Right forelimb (tissue), 1 donor: ENCODE data around the gene DDA1.
A peak's percentile ranks its signal among the peaks of the same experiment; 100 is the strongest.
"Not testable (repeated sequence)": the region's sequence is repeated elsewhere in the genome, so short reads cannot be mapped to it uniquely, and the experiment has no call there.

ENCODE experiments used
- DNase-seq: peaks from one replicate; pipeline ENCODE4 v3.0.0-alpha.2; 2018

The DDA1 gene

DNA sequence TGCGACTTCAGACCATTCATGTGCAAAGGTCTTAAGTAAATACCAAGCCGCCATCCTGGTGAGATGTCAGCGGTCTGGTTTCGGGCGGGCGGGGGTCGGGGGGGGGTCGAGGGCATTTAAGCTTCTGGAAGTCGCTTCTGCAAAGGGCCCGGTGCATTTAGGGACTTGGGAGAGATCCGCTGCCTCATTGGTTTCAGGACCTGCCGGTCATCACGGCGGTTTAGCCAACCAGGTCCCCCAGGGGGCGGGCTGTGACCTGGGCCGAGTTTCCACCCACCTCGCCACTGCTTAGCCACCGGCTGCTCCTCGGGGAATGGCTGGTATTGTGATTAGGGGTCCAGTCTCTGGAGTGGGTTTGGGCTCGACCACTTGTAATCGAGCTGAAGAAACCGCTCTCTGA lies 19.9 kb upstream of the DDA1 start:
- no peak for DNase-seq

GRCh38 chr19:17292301-17293074 lies 16.9 kb upstream of the DDA1 start:
- peak; percentile 80 for DNase-seq

GRCh38 chr19:17293605-17294004 lies 15.8 kb upstream of the DDA1 start:
- DNase-seq: no peak

- DNase-seq: no peak
Observed at GRCh38 chr19:17294051-17294891, 15.1 kb upstream of the DDA1 start.

GRCh38 chr19:17295551-17295950 lies 13.8 kb upstream of the DDA1 start:
- DNase-seq: not testable (repeated sequence)

DNA sequence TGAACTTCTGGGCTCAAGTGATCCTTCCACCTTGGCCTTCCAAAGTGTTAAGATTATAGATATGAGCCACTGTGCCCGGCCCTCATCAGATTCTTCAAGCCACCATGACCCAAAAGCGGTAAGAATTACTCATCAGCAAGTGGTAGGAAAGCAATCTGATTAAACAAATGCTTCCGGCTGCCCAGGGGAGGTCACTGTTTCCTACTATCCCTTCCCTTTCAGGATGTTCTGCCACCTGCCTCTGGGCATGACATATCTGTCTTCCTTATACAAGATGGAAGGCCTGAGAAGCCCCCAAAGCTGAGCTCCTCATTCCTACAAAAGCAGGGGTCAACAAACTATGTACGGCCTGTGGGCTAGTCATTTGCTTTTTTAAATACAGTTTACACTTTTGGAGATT lies 13.1 kb upstream of the DDA1 start:
- no peak for DNase-seq

DNA sequence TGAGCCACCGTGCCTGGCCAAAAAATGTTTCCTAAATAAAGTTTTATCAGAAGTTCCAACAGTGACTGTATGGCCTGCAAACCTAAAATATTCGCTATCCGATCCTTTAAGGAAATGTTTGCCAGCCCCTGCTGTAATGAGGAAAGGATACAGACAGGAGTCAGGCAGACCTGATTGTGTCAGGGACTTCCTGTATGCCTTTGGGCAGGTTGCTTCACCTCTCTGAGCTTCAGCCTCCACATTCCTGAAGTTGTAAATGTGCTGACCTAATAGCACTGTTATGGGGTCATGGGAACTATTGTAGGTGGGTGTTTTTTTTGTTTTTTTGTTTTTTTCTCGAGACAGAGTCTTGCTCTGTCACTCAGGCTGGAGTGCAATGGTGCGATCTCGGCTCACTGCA lies 12.4 kb upstream of the DDA1 start:
- no peak for DNase-seq

- no peak for DNase-seq
Observed at GRCh38 chr19:17300992-17301619, 8.3 kb upstream of the DDA1 start.

DNA sequence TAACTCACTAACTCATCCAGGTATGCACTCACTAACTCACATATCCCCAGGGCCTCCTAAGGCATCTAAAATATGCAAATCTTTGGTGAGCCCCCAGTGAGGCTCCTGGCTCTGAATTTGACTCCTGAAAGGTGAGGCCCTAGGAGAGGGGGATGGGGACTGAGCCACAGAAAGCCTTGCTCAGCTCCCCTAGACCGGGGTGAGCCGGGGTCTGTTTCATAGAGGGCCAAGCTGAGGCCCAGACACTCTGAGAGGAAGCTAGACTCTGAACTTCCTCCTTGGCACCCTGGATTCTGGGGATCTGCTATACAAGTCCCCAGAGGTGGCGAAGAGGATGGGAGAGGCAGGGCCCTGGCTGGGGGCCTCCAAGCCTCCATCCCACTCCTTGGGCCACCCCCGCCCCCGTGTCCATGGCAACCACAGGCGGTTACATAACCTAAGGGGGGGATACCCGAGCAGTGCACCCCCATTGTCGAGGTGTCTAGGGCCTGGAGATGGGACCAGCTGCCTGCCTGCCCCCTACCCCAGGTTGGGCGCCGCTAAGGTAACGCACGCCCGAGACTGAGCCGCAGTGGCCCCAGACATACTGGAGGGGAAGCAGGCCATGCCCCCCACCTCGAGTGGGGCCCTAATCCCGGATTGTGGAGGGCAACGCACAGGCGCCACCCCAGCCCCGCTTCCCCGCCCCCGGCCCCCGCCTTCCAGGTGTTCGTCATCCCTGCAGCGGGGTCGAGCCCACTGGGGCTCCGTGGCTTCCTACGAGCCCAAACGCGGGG lies 6.8 kb upstream of the DDA1 start:
- DNase-seq: no peak

DNA sequence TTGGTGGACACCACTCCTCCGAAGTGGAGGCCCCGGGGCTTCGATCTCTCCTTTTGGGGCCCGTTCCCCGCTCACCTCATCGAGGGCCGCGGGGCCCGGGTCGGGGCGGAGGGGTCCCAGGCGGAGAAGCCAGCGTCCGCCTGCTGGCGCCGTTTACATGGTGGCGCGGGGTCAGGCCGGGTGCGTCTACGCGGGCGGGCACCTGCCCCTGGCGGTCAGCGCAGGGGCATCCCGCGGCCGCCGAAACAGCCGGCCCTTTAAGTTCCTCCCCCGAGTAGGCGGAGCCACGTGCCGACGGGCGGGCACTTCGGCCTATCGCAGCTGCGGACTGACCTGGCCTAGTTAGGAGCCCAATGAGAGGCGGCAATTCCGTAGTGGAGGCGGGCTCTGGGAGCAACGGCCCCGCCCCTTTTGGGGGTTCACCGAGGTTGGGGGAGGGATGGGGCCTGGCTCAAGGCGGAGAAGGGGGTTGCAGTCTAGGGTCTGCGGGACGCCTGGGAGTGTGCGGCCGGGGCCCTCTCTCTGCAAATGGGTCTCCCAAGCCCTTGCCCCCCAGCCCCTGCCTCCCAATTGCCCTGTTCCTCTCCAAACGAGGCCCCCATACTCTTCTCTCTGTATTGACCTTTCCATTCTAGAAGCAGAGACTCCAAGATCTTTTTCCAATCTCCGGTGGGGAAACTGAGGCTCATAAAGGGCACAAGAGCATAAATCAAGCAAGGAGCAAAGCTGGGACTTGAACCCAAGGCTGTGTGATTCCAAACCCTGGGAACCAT lies 6.0 kb upstream of the DDA1 start, which contains the start of gene ABHD8:
TSS of gene ABHD8 (minus strand) at position 259 of the 773 bp plus-strand sequence. CDS start 1,809 bp downstream, outside the sequence.
- peak; percentile 98 for DNase-seq

DNA sequence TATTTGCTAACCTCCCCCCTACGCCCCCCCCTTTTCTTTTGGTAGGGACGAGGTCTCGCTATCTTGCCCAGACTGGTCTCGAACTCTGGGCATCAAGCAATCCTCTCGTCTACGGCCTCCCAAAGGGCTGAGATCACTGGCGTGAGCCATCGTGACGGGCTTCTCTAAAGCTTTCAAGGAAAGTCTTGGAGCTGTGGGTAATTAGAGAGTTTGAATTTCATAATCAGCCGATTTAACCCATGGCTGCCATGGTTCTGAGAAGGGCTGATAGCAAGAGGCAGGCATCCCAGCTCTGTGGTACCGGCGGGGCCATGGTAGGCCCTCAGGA lies 5.5 kb upstream of the DDA1 start:
- DNase-seq: no peak

DNA sequence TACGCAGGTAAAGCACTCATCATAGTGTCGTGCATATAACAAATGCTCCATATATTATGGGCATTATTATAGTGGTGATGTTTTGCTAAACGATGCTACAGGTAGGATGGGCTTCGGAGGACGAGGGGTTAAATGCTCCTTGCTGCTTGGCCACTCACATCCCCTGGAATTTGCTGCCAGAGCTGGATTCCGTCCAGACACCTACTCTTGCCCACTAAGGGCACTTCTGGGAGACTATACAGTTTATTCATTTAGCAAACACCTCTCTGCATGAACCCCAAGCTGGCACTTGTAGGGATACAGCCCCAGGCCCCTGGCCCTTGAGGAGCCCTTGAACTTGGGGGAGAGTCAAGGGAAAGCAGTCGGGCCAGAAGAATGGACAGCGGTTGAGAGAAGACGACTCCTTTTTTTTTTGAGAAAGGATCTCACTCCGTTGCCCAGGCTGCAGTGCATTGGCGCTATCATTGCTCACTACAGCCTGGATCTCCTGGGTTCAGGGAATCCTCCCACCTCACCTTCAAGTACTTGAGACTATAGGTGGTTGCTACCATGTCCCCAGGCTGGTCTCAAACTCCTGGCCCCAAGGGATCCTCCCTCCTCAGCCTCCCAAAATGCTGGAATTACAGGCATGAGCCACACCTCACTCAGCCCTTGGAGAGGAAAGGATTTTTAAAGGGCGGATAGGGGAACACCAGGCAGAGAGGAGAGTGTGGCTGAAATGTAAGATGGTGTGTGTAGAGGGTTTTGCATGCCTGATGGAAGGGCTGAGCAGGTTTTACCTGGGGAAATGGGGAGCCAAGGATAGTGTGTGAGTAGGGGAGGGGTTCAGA lies 4.8 kb upstream of the DDA1 start:
- no peak for DNase-seq

DNA sequence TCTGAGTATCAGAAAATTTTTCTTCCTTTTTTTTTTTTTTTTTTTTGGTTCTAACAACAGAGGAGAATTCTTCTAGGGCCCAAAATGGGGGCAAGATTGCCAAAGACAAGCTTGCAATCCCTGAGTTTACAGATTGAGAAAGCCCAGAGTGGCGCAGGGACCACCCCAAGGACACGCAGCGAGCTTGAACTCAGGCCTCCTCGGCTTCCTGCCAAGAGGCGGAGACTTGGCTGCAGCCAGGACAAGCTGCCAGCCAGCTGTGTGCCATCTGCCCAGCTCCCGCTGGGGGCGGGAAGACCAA lies 4.2 kb upstream of the DDA1 start:
- no peak for DNase-seq

- peak; percentile 94 for DNase-seq
Observed at GRCh38 chr19:17305517-17306284, 3.7 kb upstream of the DDA1 start, which contains the start of gene MRPL34. MRPL34 (plus strand) TSS chr19:17305872; CDS start chr19:17305893, 21 bp downstream.

DNA sequence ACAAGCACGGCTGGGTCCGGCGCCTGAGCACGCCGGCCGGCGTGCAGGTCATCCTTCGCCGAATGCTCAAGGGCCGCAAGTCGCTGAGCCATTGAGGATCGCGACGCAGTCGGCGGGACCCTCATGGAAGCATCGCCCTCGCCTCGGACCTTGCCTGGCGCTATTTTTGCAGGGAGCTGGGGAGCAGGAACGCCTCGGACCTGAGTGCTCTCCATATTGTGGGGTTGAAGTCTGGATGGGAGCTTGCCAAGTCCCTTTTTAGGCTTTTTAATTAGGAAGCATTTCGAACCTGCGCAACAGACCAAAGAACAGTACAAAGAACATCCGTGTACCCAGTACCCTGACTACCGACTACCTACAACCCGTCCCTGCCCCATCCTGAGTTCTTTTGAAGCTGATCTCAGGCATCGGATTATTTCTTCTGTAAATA lies 3.1 kb upstream of the DDA1 start:
- DNase-seq: no peak

GRCh38 chr19:17307876-17308377 lies 1.4 kb upstream of the DDA1 start:
- no peak for DNase-seq

GRCh38 chr19:17309965-17310461 lies 650 bp downstream of the DDA1 start:
- DNase-seq: no peak

DNA sequence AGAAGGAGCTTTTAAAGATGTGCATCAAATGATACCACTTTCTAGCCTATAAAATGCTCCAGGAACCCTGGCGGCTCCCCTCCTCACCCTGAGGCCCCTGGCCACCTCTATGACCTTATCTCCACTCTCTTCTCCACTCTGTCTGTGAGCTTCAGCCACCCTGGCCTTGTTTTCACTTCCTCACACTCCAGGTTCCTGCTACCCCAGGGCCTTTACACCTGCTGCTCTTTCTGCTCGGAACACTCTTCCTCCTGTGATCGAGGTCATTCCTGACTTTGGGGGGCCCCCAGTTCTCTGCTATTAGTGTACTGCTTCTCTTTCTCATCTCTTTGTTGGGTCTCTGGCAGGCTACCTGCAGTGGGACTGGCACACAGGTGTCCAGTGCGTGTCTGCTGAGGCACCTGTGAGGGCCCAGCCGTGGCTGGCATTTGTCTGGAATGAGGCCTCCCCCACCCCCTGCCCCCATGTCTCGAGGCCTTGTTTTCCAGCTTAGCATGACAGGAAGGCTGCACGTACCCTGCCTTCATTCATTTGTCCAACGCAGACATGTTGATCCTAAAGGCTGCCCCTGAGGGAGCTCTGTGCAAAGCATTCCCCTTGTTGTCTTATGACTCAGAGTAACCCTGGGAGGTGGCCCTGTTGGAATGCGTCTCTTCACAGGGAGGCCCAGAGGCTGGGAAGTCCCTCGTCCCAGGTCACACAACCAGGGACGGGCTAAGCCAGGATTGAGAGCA lies 2.3 kb downstream of the DDA1 start:
- DNase-seq: no peak
